ENCODE data around the gene CLEC3A.

Gene CLEC3A

GRCh38 chr16:78065319-78065718 is 43.0 kb downstream of the CLEC3A start:
- CTCF ChIA-PET, result no interaction called here
- no peak for TF ChIP-seq FOXA1 (IDR thresholded peaks at IDR 0.05)

GRCh38 chr16:78069913-78070312 is 47.6 kb downstream of the CLEC3A start:
- POLR2A ChIA-PET, result no interaction called here
- TF ChIP-seq FOXK2 (IDR thresholded peaks at IDR 0.05), result no peak
- no peak for TF ChIP-seq BHLHE40 (IDR thresholded peaks at IDR 0.05; ENCODE audit: borderline replicate concordance)
- TF ChIP-seq PKNOX1 (IDR thresholded peaks at IDR 0.05), result no peak
- TF ChIP-seq TARDBP (IDR thresholded peaks at IDR 0.05), result no peak
- no peak for TF ChIP-seq FOXA1 (IDR thresholded peaks at IDR 0.05)
- no peak for TF ChIP-seq NFRKB (IDR thresholded peaks at IDR 0.05)
- no peak for TF ChIP-seq L3MBTL2 (conservative IDR thresholded peaks at IDR 0.05)
- TF ChIP-seq LEF1 (IDR thresholded peaks at IDR 0.05; ENCODE audit: borderline replicate concordance), result no peak
- no peak for DNase-seq (ENCODE audit: extremely low spot score)
- CTCF ChIA-PET, result no interaction called here

More at GRCh38 chr16:78065319-78065718, 43.0 kb downstream of the CLEC3A start:
- DNase-seq (ENCODE audit: extremely low spot score), result no peak
- POLR2A ChIA-PET, result no interaction called here

- DNase-seq (ENCODE audit: extremely low spot score), result no peak
- POLR2A ChIA-PET, result no interaction called here
- TF ChIP-seq BHLHE40 (IDR thresholded peaks at IDR 0.05; ENCODE audit: borderline replicate concordance) (no peak), SUZ12 (IDR thresholded peaks at IDR 0.05) (no peak), FOXA1 (IDR thresholded peaks at IDR 0.05) (no peak), SP1 (IDR thresholded peaks at IDR 0.05) (no peak), ELF4 (IDR thresholded peaks at IDR 0.05) (no peak), LEF1 (IDR thresholded peaks at IDR 0.05; ENCODE audit: borderline replicate concordance) (no peak), CTBP1 (IDR thresholded peaks at IDR 0.05; ENCODE audit: borderline replicate concordance) (no peak), ZNF384 (IDR thresholded peaks at IDR 0.05) (no peak), FOXM1 (IDR thresholded peaks at IDR 0.05; ENCODE audit: borderline replicate concordance) (no peak), TARDBP (IDR thresholded peaks at IDR 0.05) (no peak), FOXK2 (IDR thresholded peaks at IDR 0.05) (no peak), NFRKB (IDR thresholded peaks at IDR 0.05) (no peak), ARNT (IDR thresholded peaks at IDR 0.05) (no peak), PKNOX1 (IDR thresholded peaks at IDR 0.05) (no peak), L3MBTL2 (conservative IDR thresholded peaks at IDR 0.05) (no peak)
- CTCF ChIA-PET, result no interaction called here
These were observed 49.9 kb downstream of the CLEC3A start for GRCh38 chr16:78072275-78072674.

GRCh38 chr16:78075800-78076199 is 53.5 kb downstream of the CLEC3A start:
- no peak for TF ChIP-seq HDGF (IDR thresholded peaks at IDR 0.05; ENCODE audit: borderline replicate concordance)
- no peak for TF ChIP-seq ELF4 (IDR thresholded peaks at IDR 0.05)
- no peak for TF ChIP-seq PKNOX1 (IDR thresholded peaks at IDR 0.05)
- no peak for TF ChIP-seq NFRKB (IDR thresholded peaks at IDR 0.05)
- no peak for TF ChIP-seq SP1 (IDR thresholded peaks at IDR 0.05)
- TF ChIP-seq ARNT (IDR thresholded peaks at IDR 0.05), result no peak
- no peak for TF ChIP-seq FOXA1 (IDR thresholded peaks at IDR 0.05)
- TF ChIP-seq FOXM1 (IDR thresholded peaks at IDR 0.05; ENCODE audit: borderline replicate concordance), result no peak
- no peak for TF ChIP-seq L3MBTL2 (conservative IDR thresholded peaks at IDR 0.05)
- no peak for TF ChIP-seq SUZ12 (IDR thresholded peaks at IDR 0.05)
- DNase-seq (ENCODE audit: extremely low spot score), result no peak
- ChIA-PET CTCF (no interaction called here), POLR2A (no interaction called here)

GRCh38 chr16:78081341-78081740 is 59.0 kb downstream of the CLEC3A start:
- DNase-seq (ENCODE audit: extremely low spot score), result no peak
- TF ChIP-seq FOXK2 (IDR thresholded peaks at IDR 0.05) (no peak), ELF4 (IDR thresholded peaks at IDR 0.05) (no peak), TARDBP (IDR thresholded peaks at IDR 0.05) (no peak), BHLHE40 (IDR thresholded peaks at IDR 0.05; ENCODE audit: borderline replicate concordance) (no peak), CTBP1 (IDR thresholded peaks at IDR 0.05; ENCODE audit: borderline replicate concordance) (no peak), ARNT (IDR thresholded peaks at IDR 0.05) (no peak), SUZ12 (IDR thresholded peaks at IDR 0.05) (no peak), PKNOX1 (IDR thresholded peaks at IDR 0.05) (no peak), SP1 (IDR thresholded peaks at IDR 0.05) (no peak), FOXA1 (IDR thresholded peaks at IDR 0.05) (no peak), L3MBTL2 (conservative IDR thresholded peaks at IDR 0.05) (no peak), ZNF384 (IDR thresholded peaks at IDR 0.05) (no peak), NFRKB (IDR thresholded peaks at IDR 0.05) (no peak), HDGF (IDR thresholded peaks at IDR 0.05; ENCODE audit: borderline replicate concordance) (no peak), LEF1 (IDR thresholded peaks at IDR 0.05; ENCODE audit: borderline replicate concordance) (no peak), FOXM1 (IDR thresholded peaks at IDR 0.05; ENCODE audit: borderline replicate concordance) (no peak)
- POLR2A ChIA-PET, result no interaction called here
- CTCF ChIA-PET, result interaction anchor here (0.6 kb wide), 1 partner anchor 12 kb away, joined by 3 read pairs; no protein-coding TSS in a partner anchor

Measured in HEK293T (cell line).